GM12878 (cell line): ENCODE measurements around the gene GPR4. TPM values are rescaled to one million over a fixed set of nuclear protein-coding genes. Genes with fewer than 3 reads are reported as not detected.

ENCODE experiments used
- BCL3 ChIP-seq: IDR thresholded peaks from 2 replicates; pipeline ENCODE4 v1.6.1; 2011; ENCODE audit warnings: borderline replicate concordance, low read depth, mild to moderate bottlenecking, moderate library complexity, low read length; ENCODE audit not compliant: insufficient read depth, poor library complexity, severe bottlenecking
- CEBPZ ChIP-seq: fragments of 150-350 bp; IDR thresholded peaks from 2 replicates; pipeline ENCODE4 v1.6.1; 2016; ENCODE audit warnings: low read depth, low read length
- CREM ChIP-seq: IDR thresholded peaks from 2 replicates; pipeline ENCODE4 v1.6.1; 2014; ENCODE audit warnings: antibody characterized with exemption, low read depth
- EZH2 ChIP-seq: IDR thresholded peaks from 2 replicates; pipeline ENCODE4 v1.6.1; 2012; ENCODE audit warnings: low read depth, mild to moderate bottlenecking, control low read depth, inconsistent platforms, low read length, borderline replicate concordance; ENCODE audit not compliant: control insufficient read depth
- KDM1A ChIP-seq: fragments of 200-600 bp; sonication (generic); IDR thresholded peaks from 2 replicates; pipeline ENCODE4 v1.6.1; 2016; ENCODE audit warnings: borderline replicate concordance
- KLF5 ChIP-seq: fragments of 450-650 bp; IDR thresholded peaks from 2 replicates; pipeline ENCODE4 v1.6.1; 2014; ENCODE audit warnings: mild to moderate bottlenecking; ENCODE audit not compliant: partially characterized antibody
- MEF2B ChIP-seq: fragments of 450-650 bp; IDR thresholded peaks from 2 replicates; pipeline ENCODE4 v1.6.1; 2018; ENCODE audit warnings: mild to moderate bottlenecking, moderate library complexity; ENCODE audit not compliant: partially characterized antibody, poor library complexity, severe bottlenecking
- NFIC ChIP-seq: IDR thresholded peaks from 2 replicates; pipeline ENCODE4 v1.6.1; 2012; ENCODE audit warnings: low read depth, mild to moderate bottlenecking, inconsistent platforms, low read length, moderate library complexity
- NKRF ChIP-seq: fragments of 450-650 bp; conservative IDR thresholded peaks from 2 replicates; pipeline ENCODE4 v1.6.1; 2017; ENCODE audit warnings: mild to moderate bottlenecking, moderate library complexity
- NR2C2 ChIP-seq: IDR thresholded peaks from 2 replicates; pipeline ENCODE4 v1.6.1; 2011; ENCODE audit warnings: borderline replicate concordance, low read depth; ENCODE audit not compliant: control insufficient read depth, insufficient read length
- RAD51 ChIP-seq: fragments of 450-650 bp; IDR thresholded peaks from 2 replicates; pipeline ENCODE4 v1.6.1; 2016; ENCODE audit warnings: moderate library complexity, mild to moderate bottlenecking, inconsistent platforms
- RB1 ChIP-seq: fragments of 450-650 bp; formaldehyde crosslinking; IDR thresholded peaks from 2 replicates; pipeline ENCODE4 v1.6.1; 2017; ENCODE audit warnings: mild to moderate bottlenecking, borderline replicate concordance
- TAF1 ChIP-seq: IDR thresholded peaks from 2 replicates; pipeline ENCODE4 v1.6.1; 2011; ENCODE audit warnings: mild to moderate bottlenecking, low read depth, low read length, borderline replicate concordance
- TCF12 ChIP-seq: IDR thresholded peaks from 2 replicates; pipeline ENCODE4 v1.6.1; 2011; ENCODE audit warnings: low read depth, mild to moderate bottlenecking, low read length
- ZNF592 ChIP-seq: fragments of 450-650 bp; IDR thresholded peaks from 2 replicates; pipeline ENCODE4 v1.6.1; 2017; ENCODE audit warnings: mild to moderate bottlenecking, moderate library complexity
- polyA plus RNA-seq, 11 experiments: library from polyadenylated mRNA; depleted of rRNA in 4 of 11; unstranded in 6 of 11; stranded (reverse) in 5 of 11; fragments of >200 nt; fragmentation: Nextera tagmentation in 4 of 11; fragmentation: Illumina TruSeq in 1 of 11; extraction: Ambion mirVana in 4 of 11; extraction: Trizol in 1 of 11; gene quantifications; 1 replicate in 1 of 11; 2 replicates in 10 of 11; pipeline versions ENCODE4 v1.2.1 to v1.2.3, GENCODE V29; 2011 to 2016; ENCODE audit warnings: inconsistent platforms in 2 of 11, missing spikeins in 2 of 11, low read depth in 1 of 11
- total RNA-seq, 4 experiments: library from RNA; depleted of rRNA in 3 of 4; stranded (reverse); fragments of >200 nt in 3 of 4; fragmentation: Illumina TruSeq in 1 of 4; extraction: Trizol in 1 of 4; gene quantifications; 2 replicates each; pipeline versions ENCODE4 v1.2.1 to v1.2.3, GENCODE V29; 2013 to 2021

Gene GPR4
- total and polyA plus RNA-seq, 10 of the 15 experiments (the other 5 are each of a cell fraction or from before 2014, with no cell fraction given) = not detected

- TF ChIP-seq NR2C2 (no peak), KLF5 (no peak), BCL3 (no peak), RB1 (peak; percentile 84; the same call in 1 of the 2 replicates), TAF1 (0 out of 2 replicates have a peak, but pooled peaks have one; percentile 21), NKRF (no peak; the same call in 1 of the 2 replicates), KDM1A (no peak), CREM (peak; percentile 65), EZH2 (no peak), MEF2B (peak; percentile 92), TCF12 (0 out of 2 replicates have a peak, but pooled peaks have one; percentile 64), ZNF592 (0 out of 2 replicates have a peak, but pooled peaks have one; percentile 69), CEBPZ (no peak), NFIC (peak; percentile 41; the same call in 1 of the 2 replicates), RAD51 (no peak)
Observed at GRCh38 chr19:45643024-45643926, 41.3 kb upstream of the GPR4 start (continued).
